ENCODE results near the gene LCP2.

- no peak for TF ChIP-seq CTCF (IDR thresholded peaks at IDR 0.05; ENCODE audit: low read depth, low read length)
- no peak for TF ChIP-seq EZH2phosphoT487 (IDR thresholded peaks at IDR 0.05; ENCODE audit: low read depth)
Measured at GRCh38 chr5:170248172-170248930, 49.2 kb downstream of the LCP2 start.
